ENCODE results near the gene ADCK2.
"Not testable (repeated sequence)": the region's sequence is repeated elsewhere in the genome, so short reads cannot be mapped to it uniquely, and the experiment has no call there.

DNA sequence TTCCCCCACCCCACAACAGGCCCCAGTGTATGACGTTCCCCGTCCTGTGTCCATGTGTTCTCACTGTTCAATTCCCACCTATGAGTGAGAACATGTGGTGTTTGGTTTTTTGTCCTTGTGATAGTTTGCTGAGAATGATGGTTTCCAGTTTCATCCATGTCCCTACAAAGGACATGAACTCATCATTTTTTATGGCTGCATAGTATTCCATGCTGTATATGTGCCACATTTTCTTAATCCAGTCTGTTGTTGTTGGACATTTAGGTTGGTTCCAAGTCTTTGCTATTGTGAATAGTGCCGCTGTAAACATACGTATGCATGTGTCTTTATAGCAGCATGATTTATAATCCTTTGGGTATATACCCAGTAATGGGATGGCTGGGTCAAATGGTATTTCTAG is 36.0 kb downstream of the ADCK2 start:
- TF ChIP-seq, protein P1, sequence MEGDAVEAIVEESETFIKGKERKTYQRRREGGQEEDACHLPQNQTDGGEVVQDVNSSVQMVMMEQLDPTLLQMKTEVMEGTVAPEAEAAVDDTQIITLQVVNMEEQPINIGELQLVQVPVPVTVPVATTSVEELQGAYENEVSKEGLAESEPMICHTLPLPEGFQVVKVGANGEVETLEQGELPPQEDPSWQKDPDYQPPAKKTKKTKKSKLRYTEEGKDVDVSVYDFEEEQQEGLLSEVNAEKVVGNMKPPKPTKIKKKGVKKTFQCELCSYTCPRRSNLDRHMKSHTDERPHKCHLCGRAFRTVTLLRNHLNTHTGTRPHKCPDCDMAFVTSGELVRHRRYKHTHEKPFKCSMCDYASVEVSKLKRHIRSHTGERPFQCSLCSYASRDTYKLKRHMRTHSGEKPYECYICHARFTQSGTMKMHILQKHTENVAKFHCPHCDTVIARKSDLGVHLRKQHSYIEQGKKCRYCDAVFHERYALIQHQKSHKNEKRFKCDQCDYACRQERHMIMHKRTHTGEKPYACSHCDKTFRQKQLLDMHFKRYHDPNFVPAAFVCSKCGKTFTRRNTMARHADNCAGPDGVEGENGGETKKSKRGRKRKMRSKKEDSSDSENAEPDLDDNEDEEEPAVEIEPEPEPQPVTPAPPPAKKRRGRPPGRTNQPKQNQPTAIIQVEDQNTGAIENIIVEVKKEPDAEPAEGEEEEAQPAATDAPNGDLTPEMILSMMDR (IDR thresholded peaks at IDR 0.05) = not testable (repeated sequence)
- not testable (repeated sequence) for TF ChIP-seq POLR2A (IDR thresholded peaks at IDR 0.05)

Measured in transverse colon (tissue), 3 donors.